Stimulated activated CD4-positive, alpha-beta T cell treated with anti-CD3 and anti-CD28 coated beads, Interleukin-4, amount 100 ng/mL, for 1 hour (primary cell): ENCODE measurements around the gene DCLK1.
"Not testable (repeated sequence)": the region's sequence is repeated elsewhere in the genome, so short reads cannot be mapped to it uniquely, and the experiment has no call there.

Experiments
- DNase-seq: peaks from one replicate; pipeline ENCODE4 v3.0.0-alpha.2; 2020

The DCLK1 gene

GRCh38 chr13:36130552-36131221, 495 bp downstream of the DCLK1 start:
- no peak for DNase-seq

- DNase-seq, result no peak
Observed at GRCh38 chr13:36130193-36130551, 1.0 kb downstream of the DCLK1 start.

DNA sequence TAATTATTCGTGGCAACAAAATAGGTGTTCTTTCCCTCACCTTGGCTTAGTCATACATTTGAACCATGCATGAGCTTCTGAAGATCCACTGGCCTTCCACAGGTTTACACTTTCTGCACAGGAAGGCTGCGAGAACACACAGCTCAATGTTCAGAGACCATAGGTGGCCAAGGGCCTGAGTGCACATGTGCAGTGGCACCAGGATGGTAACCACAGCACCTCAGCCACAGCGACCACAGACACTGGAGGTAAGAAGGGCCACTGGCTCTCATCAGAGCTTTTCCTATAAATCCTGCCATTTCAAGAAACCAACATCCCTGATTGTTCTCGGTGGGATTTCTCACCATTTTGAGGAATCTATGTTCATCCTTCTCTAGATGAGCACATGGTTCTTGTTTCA, 1.6 kb downstream of the DCLK1 start:
- DNase-seq, result no peak

DNA sequence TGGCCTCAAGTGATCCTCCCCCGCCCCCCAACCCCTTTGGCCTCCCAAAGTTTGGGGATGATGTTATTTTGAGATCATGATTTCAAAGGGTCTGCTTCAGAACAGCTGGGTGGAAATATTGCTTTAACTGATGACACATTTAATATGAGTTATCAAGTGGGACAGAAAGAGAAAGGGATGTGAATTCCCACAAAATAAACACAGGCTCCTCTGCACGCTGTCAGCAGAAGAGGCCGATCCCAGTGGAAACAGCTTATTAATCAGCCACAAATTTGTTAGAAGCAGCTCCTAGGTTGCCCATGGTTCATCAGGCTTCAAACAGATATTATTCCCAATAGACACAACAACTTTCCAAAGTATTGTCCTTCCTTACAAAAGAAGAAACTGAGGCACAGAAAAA, 4.7 kb downstream of the DCLK1 start:
- no peak for DNase-seq

DNA sequence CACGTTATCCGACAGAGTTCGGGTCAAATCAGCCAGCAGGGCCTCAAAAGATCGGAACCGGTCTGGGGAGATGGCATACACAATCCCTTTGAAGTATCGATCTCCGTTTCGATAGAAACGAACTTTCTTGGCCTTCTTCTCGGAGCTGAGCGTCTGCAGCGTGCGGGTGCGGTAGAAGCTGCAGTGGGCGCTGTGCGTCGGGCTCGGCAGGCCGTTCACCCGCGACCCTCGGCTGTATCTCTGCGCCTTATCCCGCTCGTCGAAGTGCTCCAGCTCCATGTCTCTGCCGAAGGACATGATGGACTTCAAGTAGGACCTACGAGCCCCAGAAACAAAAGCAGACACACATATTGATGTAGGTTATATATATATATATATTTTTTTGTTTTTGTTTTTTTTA, 5.3 kb downstream of the DCLK1 start:
- no peak for DNase-seq

GRCh38 chr13:36124236-36124822, 6.9 kb downstream of the DCLK1 start:
- no peak for DNase-seq

DNA sequence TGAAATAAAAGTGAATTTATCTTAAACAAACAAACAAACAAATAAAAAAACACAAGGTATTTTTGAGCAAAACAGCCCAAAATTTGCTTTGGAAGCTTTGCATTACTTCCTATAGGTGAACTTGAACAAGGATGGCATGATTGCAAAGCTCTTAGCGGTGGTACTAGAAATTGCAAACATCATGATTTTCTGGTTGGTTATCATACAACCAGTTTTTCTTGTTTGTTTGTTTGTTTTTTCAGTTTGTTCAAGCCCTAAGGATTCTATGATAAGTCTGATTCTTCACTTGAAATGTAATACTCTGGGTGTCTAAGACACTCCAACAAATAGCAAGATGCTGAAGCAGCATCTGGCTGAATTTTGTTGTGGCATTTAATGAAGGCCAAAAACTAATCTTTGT, 15.9 kb downstream of the DCLK1 start:
- no peak for DNase-seq

DNA sequence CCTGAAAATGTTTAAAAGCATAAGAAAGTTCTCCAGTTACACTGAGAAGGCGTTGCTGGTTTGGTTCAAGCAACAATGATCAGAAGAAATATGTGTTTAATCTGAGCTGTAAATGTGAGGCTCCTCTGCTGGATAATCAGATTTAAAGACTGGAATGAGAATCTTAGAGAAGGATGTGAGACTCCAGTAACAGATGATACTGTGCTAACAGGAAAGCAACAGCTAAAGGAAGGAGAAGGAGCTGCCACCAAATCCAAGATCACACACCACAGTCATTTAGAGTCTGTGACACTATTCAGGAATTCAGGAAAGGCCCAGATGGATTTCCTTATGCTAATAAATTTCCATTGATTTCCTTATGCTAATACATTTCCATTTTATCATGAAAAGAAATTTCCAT, 16.9 kb downstream of the DCLK1 start:
- DNase-seq, result no peak

GRCh38 chr13:36108954-36109353, 22.2 kb downstream of the DCLK1 start:
- DNase-seq, result no peak

GRCh38 chr13:36108342-36108741, 22.8 kb downstream of the DCLK1 start:
- DNase-seq, result no peak

DNA sequence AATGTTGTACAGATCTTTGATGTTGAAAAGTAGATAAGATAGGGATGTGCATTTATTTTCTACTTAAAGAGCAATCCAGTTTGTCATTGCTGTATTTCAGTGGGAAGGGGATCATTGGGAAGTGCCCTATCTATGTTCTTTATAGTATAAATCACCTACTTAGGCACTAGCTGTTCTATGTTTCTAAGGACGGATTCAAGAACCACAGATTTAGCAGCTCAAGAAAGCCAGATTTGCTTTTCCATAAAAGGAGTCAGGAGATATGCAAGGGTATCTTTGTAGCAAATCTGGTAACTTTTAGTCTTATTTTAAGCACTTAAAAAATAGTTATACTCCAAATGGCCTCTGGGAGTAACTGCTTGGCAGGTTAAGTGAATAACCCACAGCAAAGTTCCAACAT, 23.7 kb downstream of the DCLK1 start:
- DNase-seq, result no peak

DNA sequence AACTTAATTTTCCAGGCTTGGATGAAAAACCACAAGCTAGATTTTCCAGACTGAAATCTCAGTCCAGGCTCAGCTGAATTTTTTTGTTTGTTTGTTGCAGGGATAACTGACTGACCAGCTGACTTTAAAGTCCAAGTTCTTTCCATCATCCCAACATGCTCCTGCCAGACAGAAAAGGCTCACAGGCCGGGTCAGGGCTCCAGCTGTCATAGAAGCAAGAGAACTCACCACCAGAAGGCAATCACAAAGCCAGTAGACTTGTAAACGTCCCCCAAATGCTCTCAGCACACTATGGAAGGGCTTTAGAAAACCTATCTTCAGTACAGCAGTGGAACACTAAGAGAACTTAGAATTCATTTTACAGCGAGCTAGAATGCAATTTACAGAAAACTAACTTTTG, 25.5 kb downstream of the DCLK1 start:
- no peak for DNase-seq

DNA sequence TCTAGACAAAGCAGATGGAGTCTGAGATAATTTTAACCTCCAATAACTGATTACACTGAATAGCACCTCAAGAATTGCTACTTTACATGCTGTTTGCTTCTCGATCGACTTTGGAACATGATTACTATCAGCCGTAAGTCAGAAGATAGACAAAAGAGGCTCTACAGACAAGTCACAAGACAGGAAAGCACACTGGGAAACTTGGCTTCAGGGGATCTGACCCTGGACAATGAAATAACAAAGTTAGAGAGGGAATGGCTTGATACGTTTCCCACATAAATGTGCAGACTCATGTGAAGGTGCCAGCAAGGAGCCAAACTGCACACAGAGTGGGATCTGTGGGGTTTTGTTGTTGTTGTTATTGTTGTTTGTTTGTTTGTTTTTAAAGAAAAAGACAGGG, 28.5 kb downstream of the DCLK1 start:
- DNase-seq, result no peak

DNA sequence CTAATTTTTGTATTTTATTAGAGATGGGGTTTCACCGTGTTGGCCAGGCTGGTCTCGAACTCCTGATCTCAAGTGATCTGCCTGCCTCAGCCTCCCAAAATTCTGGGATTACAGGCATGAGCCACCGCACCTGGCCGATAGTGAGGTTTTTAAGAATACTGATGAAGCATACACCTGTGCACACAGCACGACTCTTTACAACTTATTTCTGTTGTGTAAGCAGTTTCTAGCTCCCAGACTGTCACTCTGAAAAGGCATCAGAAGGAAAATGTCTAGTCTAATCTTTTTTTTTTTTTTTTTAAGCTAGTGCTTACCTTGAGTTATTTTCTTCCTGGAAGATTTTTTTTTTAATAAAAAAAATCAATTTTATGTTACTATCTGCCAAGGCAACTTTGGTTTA, 29.3 kb downstream of the DCLK1 start:
- DNase-seq, result not testable (repeated sequence)

- DNase-seq, result no peak
Observed at GRCh38 chr13:36101157-36101556, 30.0 kb downstream of the DCLK1 start.

GRCh38 chr13:36098080-36098479, 33.1 kb downstream of the DCLK1 start:
- DNase-seq, result no peak

- no peak for DNase-seq
Observed at GRCh38 chr13:36096461-36097416, 34.4 kb downstream of the DCLK1 start.

- DNase-seq, result no peak
Observed at GRCh38 chr13:36094478-36094877, 36.7 kb downstream of the DCLK1 start.

GRCh38 chr13:36090592-36090991, 40.6 kb downstream of the DCLK1 start:
- no peak for DNase-seq

DNA sequence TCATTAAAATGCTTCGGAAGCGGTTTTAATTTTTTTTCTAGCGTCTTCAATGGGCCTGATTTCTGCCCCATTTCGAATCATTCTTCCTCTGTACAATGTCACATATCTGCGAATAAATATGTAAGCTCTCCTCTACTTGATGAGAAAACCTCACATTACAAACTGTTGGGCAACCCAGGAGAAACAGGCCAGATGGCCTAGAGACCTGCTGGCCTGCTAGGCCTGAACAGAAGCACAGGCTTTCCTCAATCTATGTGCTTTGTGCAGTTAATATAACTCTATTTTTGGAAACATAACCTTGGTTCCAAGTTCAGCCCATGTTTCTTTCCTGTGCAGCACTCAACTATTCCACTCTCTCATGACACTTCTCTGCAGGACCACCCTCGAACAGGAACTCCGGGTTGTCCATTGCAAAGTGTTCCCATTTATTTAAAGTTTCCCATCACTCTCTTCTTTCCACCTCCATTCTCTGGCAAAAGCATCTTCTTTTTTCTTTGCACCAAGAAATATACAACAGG, 42.0 kb downstream of the DCLK1 start:
- no peak for DNase-seq

- no peak for DNase-seq
Observed at GRCh38 chr13:36088463-36088862, 42.7 kb downstream of the DCLK1 start.

DNA sequence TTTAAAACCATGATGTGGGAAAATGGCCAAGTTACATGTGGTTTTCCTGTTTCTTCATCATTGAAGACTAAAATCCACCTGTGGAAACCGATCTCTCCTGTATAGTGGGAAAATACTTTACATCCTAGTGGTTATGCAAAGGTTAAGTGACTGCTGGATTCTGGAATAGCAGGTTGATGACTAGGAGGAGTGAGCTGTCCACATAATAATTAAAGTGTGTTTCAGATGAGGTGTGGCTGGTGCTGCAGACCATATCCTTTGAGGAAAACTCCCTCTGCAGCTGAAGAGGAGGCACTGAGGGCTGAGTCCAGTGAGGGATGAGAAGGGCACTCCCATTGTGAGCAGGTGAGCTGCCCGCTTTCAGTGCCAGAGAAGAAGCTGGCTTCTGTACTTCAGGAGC, 43.2 kb downstream of the DCLK1 start:
- no peak for DNase-seq

DNA sequence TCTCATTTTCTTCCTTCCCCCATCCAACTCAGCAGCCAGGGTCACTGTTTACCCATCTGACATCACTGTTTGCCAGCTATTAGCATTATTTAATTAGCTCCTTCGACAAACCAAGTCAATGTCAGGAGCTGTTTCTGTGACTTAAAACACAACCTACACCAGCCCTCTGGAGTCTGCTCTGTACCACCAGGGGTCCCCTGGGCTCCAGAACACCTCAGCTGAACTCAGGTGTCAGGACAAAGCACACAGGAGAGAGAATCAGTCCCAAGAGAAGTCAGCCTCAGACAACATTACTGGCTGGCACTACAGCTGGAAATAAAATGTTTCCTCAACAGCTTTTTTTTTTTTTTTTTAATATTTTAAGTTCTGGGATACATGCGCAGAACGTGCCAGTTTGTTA, 45.1 kb downstream of the DCLK1 start:
- no peak for DNase-seq

GRCh38 chr13:36084131-36084530, 47.1 kb downstream of the DCLK1 start:
- no peak for DNase-seq
